Measurements from ENCODE around the gene HSPE1. TPM values are rescaled to one million over a fixed set of nuclear protein-coding genes. Genes with fewer than 3 reads are reported as not detected.
"Not testable (repeated sequence)": the region's sequence is repeated elsewhere in the genome, so short reads cannot be mapped to it uniquely, and the experiment has no call there.

Gene HSPE1
- total and polyA plus RNA-seq, 8 donors, result 27.4 to 218 (median 114) TPM

- H3K4me1 ChIP-seq, result no peaks in the 10 kb centered on the region
- H3K27ac ChIP-seq, result no peak overlapping the region
- H3K4me3 ChIP-seq, result no peak overlapping the region
- no peaks in the 10 kb centered on the region for H3K9me3 ChIP-seq
- no peaks in the 10 kb centered on the region for H3K27me3 ChIP-seq
- peaks cover 54 to 100% (median 98%) of the 10 kb centered on the region in 4 donors for H3K36me3 ChIP-seq
- intact Hi-C loops (cut with DNase I; ENCODE audit: low total_unique reads), result no loop called here
- no peak for TF ChIP-seq EP300 (IDR thresholded peaks at IDR 0.05)
- TF ChIP-seq POLR2A (IDR thresholded peaks at IDR 0.05), result no peak
- TF ChIP-seq CTCF (IDR thresholded peaks at IDR 0.05), result no peak
- no peak for TF ChIP-seq POLR2AphosphoS5 (IDR thresholded peaks at IDR 0.05)
- 95 to 98% (median 97%) methylated on average over 5 of the region's 5 CpGs for WGBS, 5 donors
- no peak for DNase-seq
These were observed 28.0 kb upstream of the HSPE1 start for GRCh38 chr2:197472166-197472565.

GRCh38 chr2:197477797-197478196 is 22.4 kb upstream of the HSPE1 start:
- H3K4me1 ChIP-seq, result peaks cover 0 to 7% (median 0%) of the 10 kb centered on the region in 4 donors
- TF ChIP-seq CTCF (IDR thresholded peaks at IDR 0.05) (no peak), EP300 (IDR thresholded peaks at IDR 0.05) (no peak), POLR2AphosphoS5 (IDR thresholded peaks at IDR 0.05) (no peak), POLR2A (IDR thresholded peaks at IDR 0.05) (no peak)
- no peaks in the 10 kb centered on the region for H3K27me3 ChIP-seq
- H3K4me3 ChIP-seq, result no peak overlapping the region
- peaks cover 0 to 4% (median 3%) of the 10 kb centered on the region in 4 donors for H3K9me3 ChIP-seq
- DNase-seq, result no peak
- no peak overlapping the region for H3K27ac ChIP-seq
- H3K36me3 ChIP-seq, result peaks cover 23 to 92% (median 82%) of the 10 kb centered on the region in 4 donors
- intact Hi-C loops (cut with DNase I; ENCODE audit: low total_unique reads), result no loop called here
- WGBS, 5 donors, result 96 to 100% (median 98%) methylated on average over 3 of the region's 3 CpGs

- DNase-seq, result no peak
- TF ChIP-seq POLR2AphosphoS5 (IDR thresholded peaks at IDR 0.05) (no peak), CTCF (IDR thresholded peaks at IDR 0.05) (no peak), POLR2A (IDR thresholded peaks at IDR 0.05) (no peak), EP300 (IDR thresholded peaks at IDR 0.05) (no peak)
- Histone ChIP-seq H3K27me3 (no peaks in the 10 kb centered on the region), H3K9me3 (peaks cover 10 to 21% (median 15%) of the 10 kb centered on the region in 4 donors), H3K36me3 (peaks cover 9 to 90% (median 75%) of the 10 kb centered on the region in 4 donors), H3K4me3 (no peak overlapping the region), H3K27ac (no peak overlapping the region), H3K4me1 (peaks cover 0 to 7% (median 0%) of the 10 kb centered on the region in 4 donors)
- intact Hi-C loops (cut with DNase I; ENCODE audit: low total_unique reads), result no loop called here
- 85 to 90% (median 88%) methylated on average over 9 of the region's 9 CpGs for WGBS, 5 donors
These were observed 19.8 kb upstream of the HSPE1 start for GRCh38 chr2:197480165-197481036.

GRCh38 chr2:197484248-197484647 is 15.9 kb upstream of the HSPE1 start:
- DNase-seq; H3K27me3 ChIP-seq; intact Hi-C loops (cut with DNase I; ENCODE audit: low total_unique reads); H3K27ac ChIP-seq; H3K4me1 ChIP-seq; H3K4me3 ChIP-seq: not testable (repeated sequence)
- peaks cover 10 to 21% (median 15%) of the 10 kb centered on the region in 4 donors for H3K9me3 ChIP-seq
- H3K36me3 ChIP-seq, result peaks cover 28 to 92% (median 78%) of the 10 kb centered on the region in 4 donors
- 91 to 96% (median 92%) methylated on average over 3 of the region's 3 CpGs for WGBS, 5 donors

GRCh38 chr2:197486175-197486574 is 14.0 kb upstream of the HSPE1 start:
- Histone ChIP-seq H3K27me3 (no peaks in the 10 kb centered on the region), H3K4me1 (peaks cover 0 to 6% (median 0%) of the 10 kb centered on the region in 4 donors), H3K27ac (no peak overlapping the region), H3K4me3 (no peak overlapping the region), H3K9me3 (peaks cover 10 to 21% (median 15%) of the 10 kb centered on the region in 4 donors), H3K36me3 (peaks cover 40 to 93% (median 84%) of the 10 kb centered on the region in 4 donors)
- DNase-seq, result no peak
- no peak for TF ChIP-seq EP300 (IDR thresholded peaks at IDR 0.05)
- no peak for TF ChIP-seq CTCF (IDR thresholded peaks at IDR 0.05)
- TF ChIP-seq POLR2AphosphoS5 (IDR thresholded peaks at IDR 0.05), result no peak
- no peak for TF ChIP-seq POLR2A (IDR thresholded peaks at IDR 0.05)
- 82 to 95% (median 90%) methylated on average over 2 of the region's 2 CpGs for WGBS, 5 donors
- intact Hi-C loops (cut with DNase I; ENCODE audit: low total_unique reads), result no loop called here

Data from stomach (tissue), 9 donors.